Natural killer cell treated with Interleukin-12 subunit alpha and Interleukin-12 subunit beta and Interleukin-15 and Interleukin-18, amount 100 ng/mL, for 72 hours (primary cell): ENCODE results near the gene SRGAP2C. TPM values are rescaled to one million over a fixed set of nuclear protein-coding genes. Genes with fewer than 3 reads are reported as not detected.
A peak's percentile ranks its signal among the peaks of the same experiment; 100 is the strongest.
"Not testable (repeated sequence)": the region's sequence is repeated elsewhere in the genome, so short reads cannot be mapped to it uniquely, and the experiment has no call there.

Experiments
- ATAC-seq, 2 donors: fragments of 150-1000 bp; cut with Tn5 transposase in 1 of 2; sonication (Bioruptor Pico), chemical (Tn5 transposase) in 1 of 2; 2 replicates each; pipeline ENCODE4 v1.10.0; 2021
- DNase-seq: peaks from one replicate; pipeline ENCODE4 v3.0.0; 2022; ENCODE audit warnings: low spot score
- H3K27ac Mint-ChIP-seq, 2 donors: 1 replicate in 1 of 2; 2 replicates in 1 of 2; pipeline ENCODE4 v1.8.0; 2022; ENCODE audit warnings: mixed read lengths in 2 of 2, mild to moderate bottlenecking in 1 of 2, moderate library complexity in 1 of 2
- H3K27me3 Mint-ChIP-seq, 2 donors: 1 replicate in 1 of 2; 2 replicates in 1 of 2; pipeline ENCODE4 v1.8.0; 2022; ENCODE audit warnings: mixed read lengths in 2 of 2
- H3K36me3 Mint-ChIP-seq: one replicate; pipeline ENCODE4 v1.8.0; 2022; ENCODE audit warnings: mixed read lengths
- H3K4me1 Mint-ChIP-seq, 2 donors: 1 replicate in 1 of 2; 2 replicates in 1 of 2; pipeline ENCODE4 v1.8.0; 2022; ENCODE audit warnings: low read depth in 2 of 2, mixed read lengths in 2 of 2, mild to moderate bottlenecking in 1 of 2
- H3K4me3 Mint-ChIP-seq: one replicate; pipeline ENCODE4 v1.8.0; 2022; ENCODE audit warnings: mixed read lengths
- H3K9me3 Mint-ChIP-seq: 2 replicates; pipeline ENCODE4 v1.8.0; 2022; ENCODE audit warnings: mixed read lengths
- total RNA-seq, 2 donors: library from RNA; stranded (reverse); gene quantifications; one replicate each; pipeline ENCODE4 v1.2.3, GENCODE V29; 2022

SRGAP2C gene
- total RNA-seq, 2 donors from 2014 or later, result 39.3 to 74.3 TPM

DNA sequence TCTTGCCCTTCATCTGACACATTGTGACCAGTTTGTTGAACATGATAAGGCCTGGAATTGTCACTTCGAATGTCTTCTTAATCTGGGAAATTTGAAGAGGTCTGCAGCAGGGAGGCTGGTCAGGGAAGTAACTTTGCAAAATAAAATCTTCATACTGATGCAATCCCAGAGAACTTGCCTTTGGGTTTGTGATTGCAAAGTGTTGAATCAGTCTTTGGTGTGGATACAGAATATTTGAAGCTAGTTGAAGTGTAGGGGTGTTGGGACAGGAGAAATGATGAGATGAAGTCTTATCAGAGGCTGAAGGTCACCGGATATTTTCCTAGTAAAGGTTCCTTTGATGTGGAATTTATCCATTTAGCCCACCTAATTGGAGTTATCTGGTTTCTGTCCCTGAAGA, 42.1 kb downstream of the SRGAP2C start:
- not testable (repeated sequence) for DNase-seq, ATAC-seq, H3K36me3 Mint-ChIP-seq, H3K27ac Mint-ChIP-seq, H3K27me3 Mint-ChIP-seq, H3K9me3 Mint-ChIP-seq, H3K4me1 Mint-ChIP-seq, H3K4me3 Mint-ChIP-seq

DNA sequence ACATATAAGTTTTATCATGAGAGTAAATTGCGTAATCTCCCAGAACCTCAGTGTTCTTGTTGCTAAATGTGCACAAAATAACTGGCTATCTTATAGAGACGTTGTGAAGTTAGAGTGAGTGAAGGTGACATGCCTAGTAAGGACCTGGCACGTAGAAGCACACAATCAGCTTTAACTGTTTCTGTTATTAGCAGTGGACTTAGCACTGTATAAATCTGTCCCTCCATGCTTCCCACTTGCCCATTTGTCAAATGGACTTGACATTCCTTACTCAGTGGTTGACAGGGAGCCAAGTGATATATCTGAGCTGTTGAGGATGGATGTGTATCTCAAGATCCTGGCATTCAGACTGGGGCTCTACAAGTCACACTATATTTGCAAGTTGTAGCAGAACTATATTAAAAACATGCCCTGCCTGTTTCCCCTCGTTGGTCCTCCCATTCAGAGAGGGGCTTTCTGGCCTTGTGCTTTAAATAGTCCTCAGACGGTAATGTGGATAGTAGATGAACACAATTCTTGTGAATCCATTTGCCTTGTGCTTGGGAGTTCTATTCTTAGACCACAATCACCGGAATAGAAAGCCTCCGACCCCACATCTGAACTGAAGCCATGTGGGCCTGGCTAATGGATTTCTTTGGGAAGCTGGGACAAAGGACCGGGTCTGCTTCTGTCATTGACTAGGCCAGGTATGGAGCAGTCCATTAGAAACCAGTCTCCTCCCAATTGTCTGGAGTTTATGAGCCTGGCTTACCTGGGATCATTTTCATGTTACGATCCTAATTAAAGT, 43.0 kb downstream of the SRGAP2C start:
- not testable (repeated sequence) for H3K4me1 Mint-ChIP-seq

DNA sequence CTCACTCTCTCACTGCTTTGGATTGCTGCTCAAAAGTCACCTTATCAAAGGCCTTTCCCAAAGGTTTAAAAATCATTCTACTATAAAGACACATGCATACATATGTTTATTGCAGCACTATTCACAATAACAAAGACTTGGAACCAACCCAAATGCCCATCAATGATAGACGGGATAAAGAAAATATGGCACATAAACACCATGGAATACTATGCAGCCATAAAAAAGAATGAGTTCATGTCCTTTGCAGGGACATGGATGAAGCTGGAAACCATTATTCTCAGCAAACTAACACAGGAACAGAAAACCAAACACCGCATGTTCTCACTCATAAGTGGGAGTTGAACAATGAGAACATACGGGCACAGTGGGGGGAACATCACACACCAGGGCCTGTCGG, 45.9 kb downstream of the SRGAP2C start:
- H3K27me3 Mint-ChIP-seq, ATAC-seq, H3K4me1 Mint-ChIP-seq, DNase-seq, H3K9me3 Mint-ChIP-seq, H3K4me3 Mint-ChIP-seq, H3K27ac Mint-ChIP-seq, H3K36me3 Mint-ChIP-seq: not testable (repeated sequence)

More for the DNA sequence above, 43.0 kb downstream of the SRGAP2C start:
- not testable (repeated sequence) for H3K4me3 Mint-ChIP-seq, H3K36me3 Mint-ChIP-seq, H3K27me3 Mint-ChIP-seq, DNase-seq, ATAC-seq, H3K27ac Mint-ChIP-seq, H3K9me3 Mint-ChIP-seq

DNA sequence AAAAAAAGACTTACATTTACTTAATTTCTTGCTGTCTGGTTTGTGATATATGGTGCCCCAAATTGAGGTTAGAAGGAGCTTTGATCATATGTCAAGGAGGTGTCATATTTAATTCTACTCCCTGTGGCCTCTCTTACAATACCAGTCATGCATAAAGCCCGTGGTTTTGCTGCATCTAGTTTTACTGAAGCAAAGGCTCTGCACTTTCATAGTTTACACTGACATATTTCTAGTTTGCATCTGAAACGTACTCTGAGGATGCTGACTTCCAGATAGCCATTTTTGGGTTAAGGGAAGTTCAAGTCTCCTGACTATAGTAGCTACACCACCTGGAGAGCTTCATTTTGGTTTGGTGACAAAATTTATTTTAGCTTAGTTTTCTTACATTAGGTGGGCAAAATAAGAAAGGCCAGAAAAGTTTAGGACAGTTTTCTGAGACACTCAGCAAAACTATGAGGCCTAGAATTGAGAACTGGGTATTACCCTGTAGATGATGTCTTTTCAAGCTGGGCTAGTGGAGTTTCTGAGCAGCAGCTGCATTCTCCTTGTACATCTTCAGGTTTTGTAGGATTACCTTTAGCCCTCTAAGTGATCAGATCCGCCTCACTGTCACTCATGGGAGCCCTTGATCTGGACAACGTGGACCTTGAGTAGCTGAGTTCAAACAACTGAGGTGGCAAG, 47.8 kb downstream of the SRGAP2C start:
- H3K27me3 Mint-ChIP-seq, H3K27ac Mint-ChIP-seq, DNase-seq, H3K4me1 Mint-ChIP-seq, H3K36me3 Mint-ChIP-seq, H3K4me3 Mint-ChIP-seq, H3K9me3 Mint-ChIP-seq, ATAC-seq: not testable (repeated sequence)

DNA sequence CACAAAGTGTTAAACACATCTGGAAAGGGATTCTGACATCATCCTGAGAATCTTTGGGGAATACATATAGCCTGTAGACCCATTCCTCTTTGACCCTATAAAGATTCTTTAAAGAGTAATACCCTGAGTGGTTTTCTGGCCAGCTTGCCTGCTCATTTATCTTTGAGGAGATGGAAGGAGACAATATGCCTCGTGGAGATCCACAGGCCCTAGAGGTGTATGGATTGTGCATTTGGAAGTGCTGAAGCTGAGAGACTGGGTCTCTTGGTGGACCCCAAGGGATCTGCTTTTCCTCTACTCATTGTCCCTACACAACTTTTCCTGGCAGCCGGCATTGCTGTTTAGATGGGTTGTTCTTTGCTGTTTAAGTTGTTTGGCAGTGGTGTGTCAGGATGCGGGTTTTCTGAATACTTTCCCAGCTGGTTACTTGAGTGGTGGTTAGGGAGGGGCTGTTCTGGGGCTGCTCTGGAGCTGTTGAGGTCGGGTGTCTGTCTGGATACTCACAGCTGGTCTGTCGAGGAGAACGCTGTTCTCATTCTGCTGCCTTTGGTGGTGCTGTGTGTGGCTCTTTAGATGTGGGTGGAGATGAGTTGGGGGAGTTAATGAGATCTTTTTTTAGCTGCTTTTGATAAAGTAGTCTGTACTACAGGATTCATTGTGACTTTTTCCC, 49.5 kb downstream of the SRGAP2C start:
- not testable (repeated sequence) for H3K4me3 Mint-ChIP-seq, H3K27ac Mint-ChIP-seq, H3K27me3 Mint-ChIP-seq, DNase-seq, H3K4me1 Mint-ChIP-seq, H3K36me3 Mint-ChIP-seq, ATAC-seq, H3K9me3 Mint-ChIP-seq

- H3K4me1 Mint-ChIP-seq, H3K9me3 Mint-ChIP-seq, H3K27ac Mint-ChIP-seq, H3K4me3 Mint-ChIP-seq, H3K27me3 Mint-ChIP-seq, H3K36me3 Mint-ChIP-seq: not testable (repeated sequence)
- DNase-seq, result peak; percentile 26
- ATAC-seq, result peak; percentile 78 to 91
These were observed 53.6 kb downstream of the SRGAP2C start for GRCh38 chr1:121238384-121238783.

DNA sequence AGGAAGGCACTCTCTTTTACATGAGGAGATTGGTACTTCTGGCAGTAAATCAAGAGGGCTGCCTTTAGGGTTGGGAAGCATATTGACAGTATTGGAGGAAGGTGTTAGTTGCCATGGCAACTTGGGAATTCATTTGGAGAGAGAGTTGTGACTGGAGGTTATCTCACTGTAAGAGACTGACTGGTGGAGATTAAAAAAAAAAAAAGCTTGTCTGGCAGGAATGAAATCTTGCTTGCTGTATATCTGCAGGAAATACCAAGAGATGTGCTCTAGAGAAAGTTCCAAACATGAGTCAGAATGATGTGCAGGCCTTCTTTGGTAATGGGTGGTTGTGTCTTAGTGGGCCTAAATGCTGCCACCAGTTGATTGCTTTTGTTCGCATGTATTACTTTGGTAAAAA, 59.1 kb downstream of the SRGAP2C start:
- not testable (repeated sequence) for H3K36me3 Mint-ChIP-seq, H3K4me3 Mint-ChIP-seq, DNase-seq, H3K4me1 Mint-ChIP-seq, H3K9me3 Mint-ChIP-seq, H3K27me3 Mint-ChIP-seq, H3K27ac Mint-ChIP-seq, ATAC-seq

GRCh38 chr1:121246399-121246798, 61.6 kb downstream of the SRGAP2C start:
- not testable (repeated sequence) for H3K4me1 Mint-ChIP-seq, H3K4me3 Mint-ChIP-seq, ATAC-seq, H3K9me3 Mint-ChIP-seq, H3K27ac Mint-ChIP-seq, H3K36me3 Mint-ChIP-seq, DNase-seq, H3K27me3 Mint-ChIP-seq

GRCh38 chr1:121252656-121253055, 67.9 kb downstream of the SRGAP2C start:
- H3K36me3 Mint-ChIP-seq, H3K4me1 Mint-ChIP-seq, DNase-seq, H3K4me3 Mint-ChIP-seq, ATAC-seq, H3K27ac Mint-ChIP-seq, H3K9me3 Mint-ChIP-seq, H3K27me3 Mint-ChIP-seq: not testable (repeated sequence)

DNA sequence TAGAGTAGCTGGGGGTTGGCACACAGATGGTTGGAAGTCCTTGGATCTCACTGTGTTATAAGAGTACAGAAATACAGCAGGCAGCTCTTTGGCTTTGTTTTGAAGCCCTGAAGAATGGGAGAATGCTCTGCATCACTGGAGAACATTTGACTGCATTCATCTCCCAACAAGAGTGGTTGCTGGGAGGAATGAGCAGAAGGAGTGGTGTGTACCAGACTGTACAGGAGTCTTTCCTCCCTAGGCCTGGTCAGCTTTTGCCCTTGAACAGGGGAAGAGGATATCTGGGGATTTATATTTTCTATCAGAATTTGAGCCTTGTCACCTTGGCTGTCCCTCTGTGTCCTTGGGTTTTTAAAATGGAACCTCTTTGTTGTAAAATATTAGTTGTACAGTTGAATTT, 69.8 kb downstream of the SRGAP2C start:
- H3K9me3 Mint-ChIP-seq, H3K27me3 Mint-ChIP-seq, H3K36me3 Mint-ChIP-seq, ATAC-seq, H3K27ac Mint-ChIP-seq, H3K4me3 Mint-ChIP-seq, H3K4me1 Mint-ChIP-seq, DNase-seq: not testable (repeated sequence)

GRCh38 chr1:121257632-121258031, 72.9 kb downstream of the SRGAP2C start:
- H3K36me3 Mint-ChIP-seq, H3K27me3 Mint-ChIP-seq, H3K9me3 Mint-ChIP-seq, H3K4me1 Mint-ChIP-seq, DNase-seq, ATAC-seq, H3K4me3 Mint-ChIP-seq, H3K27ac Mint-ChIP-seq: not testable (repeated sequence)

- H3K36me3 Mint-ChIP-seq, H3K4me1 Mint-ChIP-seq, DNase-seq, ATAC-seq, H3K27me3 Mint-ChIP-seq, H3K4me3 Mint-ChIP-seq, H3K9me3 Mint-ChIP-seq, H3K27ac Mint-ChIP-seq: not testable (repeated sequence)
These were observed 73.4 kb downstream of the SRGAP2C start for GRCh38 chr1:121258134-121258533.

DNA sequence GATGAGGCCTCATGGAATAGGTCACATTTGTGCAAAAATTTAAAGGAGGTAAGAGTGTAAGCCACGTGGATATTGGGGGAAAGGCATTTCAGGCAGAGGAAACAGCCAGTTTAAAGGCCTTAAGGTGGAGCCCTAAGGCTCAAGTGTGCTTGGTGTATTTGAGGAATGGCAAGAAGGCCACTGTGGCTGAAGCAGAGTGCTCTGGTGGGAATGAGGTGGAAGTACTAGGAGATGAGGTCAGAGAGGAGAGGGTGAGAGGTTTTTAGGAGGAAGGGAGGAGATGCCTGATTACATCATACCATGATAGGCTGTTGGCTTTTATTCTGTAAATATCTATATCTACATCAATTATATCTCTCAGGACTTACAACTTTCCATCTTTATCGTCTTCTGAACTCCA, 75.4 kb downstream of the SRGAP2C start:
- H3K36me3 Mint-ChIP-seq, H3K4me3 Mint-ChIP-seq, H3K27ac Mint-ChIP-seq, H3K9me3 Mint-ChIP-seq, ATAC-seq, DNase-seq, H3K4me1 Mint-ChIP-seq, H3K27me3 Mint-ChIP-seq: not testable (repeated sequence)

GRCh38 chr1:121262163-121262562, 77.4 kb downstream of the SRGAP2C start:
- peaks cover 6 to 11% of the 10 kb centered on the region in 2 donors for H3K4me1 Mint-ChIP-seq
- not testable (repeated sequence) for H3K36me3 Mint-ChIP-seq, H3K9me3 Mint-ChIP-seq, H3K27ac Mint-ChIP-seq, ATAC-seq, H3K27me3 Mint-ChIP-seq, H3K4me3 Mint-ChIP-seq, DNase-seq
